ENCODE results near the gene TPCN2. TPM values are rescaled to one million over a fixed set of nuclear protein-coding genes. Genes with fewer than 3 reads are reported as not detected.
"Not testable (repeated sequence)": the region's sequence is repeated elsewhere in the genome, so short reads cannot be mapped to it uniquely, and the experiment has no call there.

TPCN2 gene
- total and polyA plus RNA-seq, 4 donors: 6.4 to 20.8 (median 12.1) TPM

GRCh38 chr11:69137151-69137844 is 88.6 kb downstream of the TPCN2 start:
- no peak for TF ChIP-seq JUND (IDR thresholded peaks at IDR 0.05)
- TF ChIP-seq FOXA1 (IDR thresholded peaks at IDR 0.05): no peak
- no peak for TF ChIP-seq GABPA (IDR thresholded peaks at IDR 0.05 in 1 of 2, conservative IDR thresholded peaks at IDR 0.05 in 1 of 2)
- peak; percentile 30 for DNase-seq (ENCODE audit: low spot score)
- 91% methylated on average over 8 of the region's 8 CpGs for WGBS
- Histone ChIP-seq H3K36me3 (ENCODE audit: control insufficient read depth in 4 of 4, insufficient read depth in 3 of 4, low read depth in 1 of 4, low read length in 3 of 4) (no peaks in the 10 kb centered on the region), H3K9me3 (ENCODE audit: control insufficient read depth in 4 of 4, low read length in 3 of 4) (no peaks in the 10 kb centered on the region), H3K27me3 (ENCODE audit: control insufficient read depth in 4 of 4, insufficient read depth in 4 of 4, low read length in 3 of 4) (no peaks in the 10 kb centered on the region), H3K9ac (ENCODE audit: low read depth in 1 of 2, low read length in 2 of 2) (no peak overlapping the region), H3K4me1 (ENCODE audit: control insufficient read depth in 4 of 4, insufficient read depth in 4 of 4, low read length in 3 of 4) (peaks cover 0 to 6% (median 2%) of the 10 kb centered on the region in 4 donors), H3K4me3 (ENCODE audit: low read depth in 1 of 3, low read length in 3 of 3) (no peak overlapping the region), H3K27ac (ENCODE audit: low read depth in 1 of 2, low read length in 2 of 2) (no peak overlapping the region)

GRCh38 chr11:69138265-69138664 is 89.5 kb downstream of the TPCN2 start:
- Histone ChIP-seq H3K4me3 (ENCODE audit: low read depth in 1 of 3, low read length in 3 of 3) (no peak overlapping the region), H3K27ac (ENCODE audit: low read depth in 1 of 2, low read length in 2 of 2) (no peak overlapping the region), H3K27me3 (ENCODE audit: control insufficient read depth in 4 of 4, insufficient read depth in 4 of 4, low read length in 3 of 4) (no peaks in the 10 kb centered on the region), H3K36me3 (ENCODE audit: control insufficient read depth in 4 of 4, insufficient read depth in 3 of 4, low read depth in 1 of 4, low read length in 3 of 4) (no peaks in the 10 kb centered on the region), H3K9me3 (ENCODE audit: control insufficient read depth in 4 of 4, low read length in 3 of 4) (no peaks in the 10 kb centered on the region), H3K9ac (ENCODE audit: low read depth in 1 of 2, low read length in 2 of 2) (no peak overlapping the region), H3K4me1 (ENCODE audit: control insufficient read depth in 4 of 4, insufficient read depth in 4 of 4, low read length in 3 of 4) (peaks cover 0 to 6% (median 2%) of the 10 kb centered on the region in 4 donors)
- peak; percentile 27 for DNase-seq (ENCODE audit: low spot score)
- TF ChIP-seq ZBTB33 (IDR thresholded peaks at IDR 0.05) (no peak), HNF4A (conservative IDR thresholded peaks at IDR 0.05) (no peak), FOXA1 (IDR thresholded peaks at IDR 0.05) (no peak), CTCF (IDR thresholded peaks at IDR 0.05; ENCODE audit: low read depth, low read length, missing input control) (no peak), GABPA (IDR thresholded peaks at IDR 0.05 in 1 of 2, conservative IDR thresholded peaks at IDR 0.05 in 1 of 2) (no peak), JUND (IDR thresholded peaks at IDR 0.05) (no peak), ATF3 (IDR thresholded peaks at IDR 0.05) (no peak)
- WGBS: 61% methylated on average over 3 of the region's 3 CpGs

- not testable (repeated sequence) for H3K9me3 ChIP-seq (ENCODE audit: control insufficient read depth in 4 of 4, low read length in 3 of 4); H3K9ac ChIP-seq (ENCODE audit: low read depth in 1 of 2, low read length in 2 of 2); DNase-seq (ENCODE audit: low spot score); H3K27me3 ChIP-seq (ENCODE audit: control insufficient read depth in 4 of 4, insufficient read depth in 4 of 4, low read length in 3 of 4); H3K27ac ChIP-seq (ENCODE audit: low read depth in 1 of 2, low read length in 2 of 2); H3K36me3 ChIP-seq (ENCODE audit: control insufficient read depth in 4 of 4, insufficient read depth in 3 of 4, low read depth in 1 of 4, low read length in 3 of 4); H3K4me1 ChIP-seq (ENCODE audit: control insufficient read depth in 4 of 4, insufficient read depth in 4 of 4, low read length in 3 of 4); H3K4me3 ChIP-seq (ENCODE audit: low read depth in 1 of 3, low read length in 3 of 3)
- 98% methylated on average over 7 of the region's 7 CpGs for WGBS
Measured at GRCh38 chr11:69140161-69140560, 91.4 kb downstream of the TPCN2 start.

GRCh38 chr11:69140635-69141034 is 91.9 kb downstream of the TPCN2 start:
- Histone ChIP-seq H3K27ac (ENCODE audit: low read depth in 1 of 2, low read length in 2 of 2) (no peak overlapping the region), H3K4me1 (ENCODE audit: control insufficient read depth in 4 of 4, insufficient read depth in 4 of 4, low read length in 3 of 4) (no peaks in the 10 kb centered on the region), H3K9me3 (ENCODE audit: control insufficient read depth in 4 of 4, low read length in 3 of 4) (no peaks in the 10 kb centered on the region), H3K36me3 (ENCODE audit: control insufficient read depth in 4 of 4, insufficient read depth in 3 of 4, low read depth in 1 of 4, low read length in 3 of 4) (no peaks in the 10 kb centered on the region), H3K27me3 (ENCODE audit: control insufficient read depth in 4 of 4, insufficient read depth in 4 of 4, low read length in 3 of 4) (no peaks in the 10 kb centered on the region), H3K4me3 (ENCODE audit: low read depth in 1 of 3, low read length in 3 of 3) (no peak overlapping the region), H3K9ac (ENCODE audit: low read depth in 1 of 2, low read length in 2 of 2) (no peak overlapping the region)
- 91% methylated on average over 5 of the region's 5 CpGs for WGBS
- DNase-seq (ENCODE audit: low spot score): no peak
- TF ChIP-seq ZBTB33 (IDR thresholded peaks at IDR 0.05) (no peak), TAF1 (conservative IDR thresholded peaks at IDR 0.05) (no peak), SP1 (IDR thresholded peaks at IDR 0.05) (no peak), RXRA (IDR thresholded peaks at IDR 0.05) (no peak), JUND (IDR thresholded peaks at IDR 0.05) (no peak), REST (IDR thresholded peaks at IDR 0.05) (no peak), HNF4A (conservative IDR thresholded peaks at IDR 0.05) (no peak)
